ENCODE results near the gene CDK2AP2. TPM values are rescaled to one million over a fixed set of nuclear protein-coding genes. Genes with fewer than 3 reads are reported as not detected.

Gene CDK2AP2
- total and polyA plus RNA-seq, 9 of the 15 experiments (the other 6 are each of a cell fraction or from before 2014, with no cell fraction given) = 4.4 to 47.4 (median 21.7) TPM

DNA sequence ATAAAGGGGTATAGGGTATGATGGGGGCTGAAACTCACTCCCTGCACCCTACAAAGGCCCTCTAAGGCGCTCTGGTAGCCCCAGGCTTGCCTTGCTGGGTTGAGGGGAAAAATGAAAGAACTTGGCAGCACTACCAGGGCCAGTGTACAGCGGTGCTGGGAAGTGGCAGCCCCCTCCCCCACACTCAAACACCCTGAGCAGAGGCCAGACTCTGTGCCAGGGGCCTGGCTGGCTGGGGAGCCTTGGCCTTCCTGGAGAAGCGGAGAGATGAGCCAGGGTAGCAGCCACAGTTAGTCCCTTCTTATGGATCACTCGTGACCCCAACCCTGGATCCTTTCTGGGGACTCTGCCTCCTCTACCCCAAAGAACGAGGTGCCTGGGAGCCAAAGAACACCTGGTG lies 41.6 kb downstream of the CDK2AP2 start:
- ChIA-PET CTCF (ENCODE audit: low intra/inter-chr PET ratio) (interaction anchor here (0.6 kb wide), 1 partner anchor 1652 kb away, joined by 4 read pairs; no protein-coding TSS in a partner anchor), POLR2A (interaction anchor here (0.7 kb wide), 1 partner anchor 27 kb away, joined by 3 read pairs; no protein-coding TSS in a partner anchor)
- in situ Hi-C loops (cut with MboI) (no loop called here), intact Hi-C loops (cut with micrococcal nuclease) (loop anchor here (5.0 kb wide), 1 partner anchor 44 kb away; no protein-coding TSS in a partner anchor)
- Histone ChIP-seq H3K27ac (ENCODE audit: extremely low read depth, low read depth, low read length) (no peak overlapping the region), H3K4me1 (replicated peaks in 1 of 2; ENCODE audit: control insufficient read depth in 2 of 2, insufficient read depth in 2 of 2, low read length in 2 of 2) (peaks cover 20 to 56% of the 10 kb centered on the region in 2 experiments; a peak in 4 of 5 replicates), H3K79me2 (ENCODE audit: control insufficient read depth, insufficient read depth, low read length) (peaks cover 12% of the 10 kb centered on the region), H3K9me1 (ENCODE audit: control insufficient read depth, insufficient read depth, low read length) (no peaks in the 10 kb centered on the region), H3K36me3 (ENCODE audit: control insufficient read depth, insufficient read depth, low read length) (no peaks in the 10 kb centered on the region), H2AFZ (ENCODE audit: low read depth, low read length) (no peak overlapping the region), H4K20me1 (replicated peaks; ENCODE audit: control insufficient read depth, insufficient read depth, low read length) (no peaks in the 10 kb centered on the region), H3K4me3 (no peak overlapping the region), H3K4me2 (ENCODE audit: insufficient read depth, low read length) (no peak overlapping the region), H3K9me3 (replicated peaks; ENCODE audit: control insufficient read depth, insufficient read depth, low read depth, low read length) (no peaks in the 10 kb centered on the region), H3K9ac (ENCODE audit: insufficient read depth in 1 of 2, low read depth in 2 of 2, low read length in 2 of 2) (no peak overlapping the region; a peak in 1 of 4 replicates), H3K27me3 (ENCODE audit: control insufficient read depth in 2 of 2, insufficient read depth in 2 of 2, low read length in 2 of 2) (no peaks in the 10 kb centered on the region)
- TF ChIP-seq KDM5B (IDR thresholded peaks at IDR 0.05; ENCODE audit: insufficient replicate concordance, low read depth, low read length) (no peak), STAG1 (CRISPR knock-in tag; IDR thresholded peaks at IDR 0.05; ENCODE audit: borderline replicate concordance) (0 out of 2 replicates have a peak, but pooled peaks have one; percentile 10), POLR2G (IDR thresholded peaks at IDR 0.05; ENCODE audit: low read depth, low read length) (0 out of 2 replicates have a peak, but pooled peaks have one; percentile 14), CBX5 (IDR thresholded peaks at IDR 0.05; ENCODE audit: borderline replicate concordance, low read depth) (no peak), PRPF4 (IDR thresholded peaks at IDR 0.05; ENCODE audit: insufficient read depth, low read depth, low read length, poor library complexity, severe bottlenecking) (no peak)
- TF ChIP-seq, protein P1, sequence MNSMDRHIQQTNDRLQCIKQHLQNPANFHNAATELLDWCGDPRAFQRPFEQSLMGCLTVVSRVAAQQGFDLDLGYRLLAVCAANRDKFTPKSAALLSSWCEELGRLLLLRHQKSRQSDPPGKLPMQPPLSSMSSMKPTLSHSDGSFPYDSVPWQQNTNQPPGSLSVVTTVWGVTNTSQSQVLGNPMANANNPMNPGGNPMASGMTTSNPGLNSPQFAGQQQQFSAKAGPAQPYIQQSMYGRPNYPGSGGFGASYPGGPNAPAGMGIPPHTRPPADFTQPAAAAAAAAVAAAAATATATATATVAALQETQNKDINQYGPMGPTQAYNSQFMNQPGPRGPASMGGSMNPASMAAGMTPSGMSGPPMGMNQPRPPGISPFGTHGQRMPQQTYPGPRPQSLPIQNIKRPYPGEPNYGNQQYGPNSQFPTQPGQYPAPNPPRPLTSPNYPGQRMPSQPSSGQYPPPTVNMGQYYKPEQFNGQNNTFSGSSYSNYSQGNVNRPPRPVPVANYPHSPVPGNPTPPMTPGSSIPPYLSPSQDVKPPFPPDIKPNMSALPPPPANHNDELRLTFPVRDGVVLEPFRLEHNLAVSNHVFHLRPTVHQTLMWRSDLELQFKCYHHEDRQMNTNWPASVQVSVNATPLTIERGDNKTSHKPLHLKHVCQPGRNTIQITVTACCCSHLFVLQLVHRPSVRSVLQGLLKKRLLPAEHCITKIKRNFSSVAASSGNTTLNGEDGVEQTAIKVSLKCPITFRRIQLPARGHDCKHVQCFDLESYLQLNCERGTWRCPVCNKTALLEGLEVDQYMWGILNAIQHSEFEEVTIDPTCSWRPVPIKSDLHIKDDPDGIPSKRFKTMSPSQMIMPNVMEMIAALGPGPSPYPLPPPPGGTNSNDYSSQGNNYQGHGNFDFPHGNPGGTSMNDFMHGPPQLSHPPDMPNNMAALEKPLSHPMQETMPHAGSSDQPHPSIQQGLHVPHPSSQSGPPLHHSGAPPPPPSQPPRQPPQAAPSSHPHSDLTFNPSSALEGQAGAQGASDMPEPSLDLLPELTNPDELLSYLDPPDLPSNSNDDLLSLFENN (IDR thresholded peaks at IDR 0.05; ENCODE audit: low read depth in 2 of 2, low read length in 2 of 2) = no peak
- TF ChIP-seq, protein P2, sequence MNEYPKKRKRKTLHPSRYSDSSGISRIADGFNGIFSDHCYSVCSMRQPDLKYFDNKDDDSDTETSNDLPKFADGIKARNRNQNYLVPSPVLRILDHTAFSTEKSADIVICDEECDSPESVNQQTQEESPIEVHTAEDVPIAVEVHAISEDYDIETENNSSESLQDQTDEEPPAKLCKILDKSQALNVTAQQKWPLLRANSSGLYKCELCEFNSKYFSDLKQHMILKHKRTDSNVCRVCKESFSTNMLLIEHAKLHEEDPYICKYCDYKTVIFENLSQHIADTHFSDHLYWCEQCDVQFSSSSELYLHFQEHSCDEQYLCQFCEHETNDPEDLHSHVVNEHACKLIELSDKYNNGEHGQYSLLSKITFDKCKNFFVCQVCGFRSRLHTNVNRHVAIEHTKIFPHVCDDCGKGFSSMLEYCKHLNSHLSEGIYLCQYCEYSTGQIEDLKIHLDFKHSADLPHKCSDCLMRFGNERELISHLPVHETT (CRISPR knock-in tag; conservative IDR thresholded peaks at IDR 0.05 in 1 of 2, IDR thresholded peaks at IDR 0.05 in 1 of 2) = no peak
- no TSS peak for BruUV-seq (replicated peaks)
- 79% methylated on average over 5 of the region's 5 CpGs for WGBS (ENCODE audit: insufficient coverage, low coverage, missing lambda C conversion rate)
- ATAC-seq (no peak), DNase-seq (ENCODE audit: extremely low read depth in 1 of 4, low spot score in 3 of 4) (no peak), FAIRE-seq (no peak)
